Mesothelial cell of epicardium (in vitro differentiated cells): ENCODE results near the gene GSDMA. TPM values are rescaled to one million over a fixed set of nuclear protein-coding genes. Genes with fewer than 3 reads are reported as not detected.

Source experiments
- DNase-seq, 2 experiments: peaks; one replicate each; pipeline ENCODE4 v3.0.0; 2021; ENCODE audit warnings: low spot score in 2 of 2; ENCODE audit not compliant: unreplicated experiment in 2 of 2
- H3K27ac Mint-ChIP-seq: 2 replicates; pipeline ENCODE4 v1.8.0; 2021; ENCODE audit warnings: mixed read lengths
- H3K27me3 Mint-ChIP-seq: 2 replicates; pipeline ENCODE4 v1.8.0; 2021; ENCODE audit warnings: low read depth, mixed read lengths
- H3K36me3 Mint-ChIP-seq: 2 replicates; pipeline ENCODE4 v1.8.0; 2021; ENCODE audit warnings: mixed read lengths
- H3K4me1 Mint-ChIP-seq: 2 replicates; pipeline ENCODE4 v1.8.0; 2021; ENCODE audit warnings: mixed read lengths
- H3K4me3 Mint-ChIP-seq: 2 replicates; pipeline ENCODE4 v1.8.0; 2021; ENCODE audit warnings: mild to moderate bottlenecking, moderate library complexity, mixed read lengths
- H3K9me3 Mint-ChIP-seq: 2 replicates; pipeline ENCODE4 v1.8.0; 2021; ENCODE audit warnings: mixed read lengths
- total RNA-seq: library from RNA; stranded (reverse); gene quantifications from 3 replicates; pipeline ENCODE4 v1.2.1, GENCODE V29; 2021
- TF ChIP-seq, protein P1 (sequence below): fragments of 200-600 bp; sonication (generic); IDR thresholded peaks from one replicate; pipeline ENCODE4 v1.5.0; 2021; ENCODE audit warnings: antibody characterized with exemption; ENCODE audit not compliant: unreplicated experiment

The GSDMA gene
- total RNA-seq, 1 donor from 2014 or later: not detected

- peak overlapping the region; percentile 82 for H3K4me3 Mint-ChIP-seq
- no peaks in the 10 kb centered on the region for H3K27me3 Mint-ChIP-seq
- H3K36me3 Mint-ChIP-seq: peaks cover 5% of the 10 kb centered on the region
- no peaks in the 10 kb centered on the region for H3K9me3 Mint-ChIP-seq
- peak overlapping the region; percentile 96 for H3K27ac Mint-ChIP-seq
- DNase-seq: peak in 1 of 2 experiments; percentile 44
- H3K4me1 Mint-ChIP-seq: peaks cover 43% of the 10 kb centered on the region
- TF ChIP-seq, protein P1, sequence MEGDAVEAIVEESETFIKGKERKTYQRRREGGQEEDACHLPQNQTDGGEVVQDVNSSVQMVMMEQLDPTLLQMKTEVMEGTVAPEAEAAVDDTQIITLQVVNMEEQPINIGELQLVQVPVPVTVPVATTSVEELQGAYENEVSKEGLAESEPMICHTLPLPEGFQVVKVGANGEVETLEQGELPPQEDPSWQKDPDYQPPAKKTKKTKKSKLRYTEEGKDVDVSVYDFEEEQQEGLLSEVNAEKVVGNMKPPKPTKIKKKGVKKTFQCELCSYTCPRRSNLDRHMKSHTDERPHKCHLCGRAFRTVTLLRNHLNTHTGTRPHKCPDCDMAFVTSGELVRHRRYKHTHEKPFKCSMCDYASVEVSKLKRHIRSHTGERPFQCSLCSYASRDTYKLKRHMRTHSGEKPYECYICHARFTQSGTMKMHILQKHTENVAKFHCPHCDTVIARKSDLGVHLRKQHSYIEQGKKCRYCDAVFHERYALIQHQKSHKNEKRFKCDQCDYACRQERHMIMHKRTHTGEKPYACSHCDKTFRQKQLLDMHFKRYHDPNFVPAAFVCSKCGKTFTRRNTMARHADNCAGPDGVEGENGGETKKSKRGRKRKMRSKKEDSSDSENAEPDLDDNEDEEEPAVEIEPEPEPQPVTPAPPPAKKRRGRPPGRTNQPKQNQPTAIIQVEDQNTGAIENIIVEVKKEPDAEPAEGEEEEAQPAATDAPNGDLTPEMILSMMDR: no peak
Measured at GRCh38 chr17:39927929-39928857, 34.6 kb upstream of the GSDMA start.

GRCh38 chr17:39928858-39929645, 33.8 kb upstream of the GSDMA start:
- Mint-ChIP-seq H3K27ac (peak overlapping the region; percentile 96), H3K27me3 (no peaks in the 10 kb centered on the region), H3K4me3 (peak overlapping the region; percentile 82), H3K4me1 (peaks cover 43% of the 10 kb centered on the region), H3K9me3 (no peaks in the 10 kb centered on the region), H3K36me3 (peaks cover 3% of the 10 kb centered on the region)
- TF ChIP-seq, protein P1: no peak
- no peak for DNase-seq

- Mint-ChIP-seq H3K27me3 (no peaks in the 10 kb centered on the region), H3K9me3 (no peaks in the 10 kb centered on the region), H3K4me1 (peaks cover 35% of the 10 kb centered on the region), H3K27ac (no peak overlapping the region), H3K4me3 (no peak overlapping the region), H3K36me3 (no peaks in the 10 kb centered on the region)
- TF ChIP-seq, protein P1: no peak
- no peak for DNase-seq
Measured at GRCh38 chr17:39929646-39930407, 33.0 kb upstream of the GSDMA start.

GRCh38 chr17:39933912-39934311, 28.9 kb upstream of the GSDMA start:
- Mint-ChIP-seq H3K4me1 (peaks cover 4% of the 10 kb centered on the region), H3K36me3 (no peaks in the 10 kb centered on the region)
- no peak for DNase-seq

GRCh38 chr17:39934324-39934723, 28.5 kb upstream of the GSDMA start:
- TF ChIP-seq, protein P1: no peak
- H3K9me3 Mint-ChIP-seq: no peaks in the 10 kb centered on the region
- peaks cover 5% of the 10 kb centered on the region for H3K4me1 Mint-ChIP-seq
- H3K4me3 Mint-ChIP-seq: no peak overlapping the region
- H3K36me3 Mint-ChIP-seq: no peaks in the 10 kb centered on the region
- H3K27ac Mint-ChIP-seq: no peak overlapping the region
- no peaks in the 10 kb centered on the region for H3K27me3 Mint-ChIP-seq
- no peak for DNase-seq

More at GRCh38 chr17:39933912-39934311, 28.9 kb upstream of the GSDMA start:
- Mint-ChIP-seq H3K9me3 (no peaks in the 10 kb centered on the region), H3K27me3 (no peaks in the 10 kb centered on the region), H3K27ac (no peak overlapping the region), H3K4me3 (no peak overlapping the region)
- TF ChIP-seq, protein P1: no peak
